Measurements from ENCODE around the gene DOC2A. TPM values are rescaled to one million over a fixed set of nuclear protein-coding genes. Genes with fewer than 3 reads are reported as not detected.
"Not testable (repeated sequence)": the region's sequence is repeated elsewhere in the genome, so short reads cannot be mapped to it uniquely, and the experiment has no call there.

Gene DOC2A
- 20.6 TPM for polyA plus RNA-seq (2012; ENCODE audit: insufficient read depth, insufficient read length)

GRCh38 chr16:30010844-30011713 is at the start of gene DOC2A:
Gene DOC2A (minus strand): TSS chr16:30011027. CDS start chr16:30010222, 805 bp downstream.
- peak within 1 kb of the TSS; percentile 59 for H3K4me3 ChIP-seq (ENCODE audit: low read length)
- DNase-seq (ENCODE audit: low read depth, low spot score), result peak; percentile 28

- no peak for DNase-seq (ENCODE audit: low read depth, low spot score)
- no peak overlapping the region for H3K4me3 ChIP-seq (ENCODE audit: low read length)
Observed at GRCh38 chr16:30060346-30060745, 49.5 kb upstream of the DOC2A start.

- DNase-seq (ENCODE audit: low read depth, low spot score), result no peak
- H3K4me3 ChIP-seq (ENCODE audit: low read length), result no peak overlapping the region
Observed at GRCh38 chr16:30054959-30055553, 44.2 kb upstream of the DOC2A start.

GRCh38 chr16:30054451-30054850 is 43.6 kb upstream of the DOC2A start:
- no peak overlapping the region for H3K4me3 ChIP-seq (ENCODE audit: low read length)
- no peak for DNase-seq (ENCODE audit: low read depth, low spot score)

GRCh38 chr16:30053376-30054015 is 42.7 kb upstream of the DOC2A start:
- peak overlapping the region; percentile 84 for H3K4me3 ChIP-seq (ENCODE audit: low read length)
- DNase-seq (ENCODE audit: low read depth, low spot score), result no peak

GRCh38 chr16:30052671-30053372 is 42.0 kb upstream of the DOC2A start:
- H3K4me3 ChIP-seq (ENCODE audit: low read length), result peak overlapping the region; percentile 84
- peak; percentile 89 for DNase-seq (ENCODE audit: low read depth, low spot score)

- H3K4me3 ChIP-seq (ENCODE audit: low read length), result peak overlapping the region; percentile 84
- DNase-seq (ENCODE audit: low read depth, low spot score), result no peak
Observed at GRCh38 chr16:30051518-30051917, 40.7 kb upstream of the DOC2A start.

- DNase-seq (ENCODE audit: low read depth, low spot score), result no peak
- no peak overlapping the region for H3K4me3 ChIP-seq (ENCODE audit: low read length)
Observed at GRCh38 chr16:30049871-30050270, 39.0 kb upstream of the DOC2A start.

- no peak overlapping the region for H3K4me3 ChIP-seq (ENCODE audit: low read length)
- no peak for DNase-seq (ENCODE audit: low read depth, low spot score)
Observed at GRCh38 chr16:30046588-30046987, 35.8 kb upstream of the DOC2A start.

GRCh38 chr16:30046178-30046577 is 35.4 kb upstream of the DOC2A start:
- H3K4me3 ChIP-seq (ENCODE audit: low read length), result no peak overlapping the region
- no peak for DNase-seq (ENCODE audit: low read depth, low spot score)

- no peak for DNase-seq (ENCODE audit: low read depth, low spot score)
- no peak overlapping the region for H3K4me3 ChIP-seq (ENCODE audit: low read length)
Observed at GRCh38 chr16:30041841-30042240, 31.0 kb upstream of the DOC2A start.

- not testable (repeated sequence) for DNase-seq (ENCODE audit: low read depth, low spot score); H3K4me3 ChIP-seq (ENCODE audit: low read length)
Observed at GRCh38 chr16:30040690-30041089, 29.9 kb upstream of the DOC2A start.

GRCh38 chr16:30040221-30040620 is 29.4 kb upstream of the DOC2A start:
- no peak overlapping the region for H3K4me3 ChIP-seq (ENCODE audit: low read length)
- DNase-seq (ENCODE audit: low read depth, low spot score), result no peak

GRCh38 chr16:30033270-30033669 is 22.4 kb upstream of the DOC2A start:
- H3K4me3 ChIP-seq (ENCODE audit: low read length), result no peak overlapping the region
- DNase-seq (ENCODE audit: low read depth, low spot score), result no peak

- H3K4me3 ChIP-seq (ENCODE audit: low read length), result no peak overlapping the region
- peak; percentile 80 for DNase-seq (ENCODE audit: low read depth, low spot score)
Observed at GRCh38 chr16:30032083-30032819, 21.4 kb upstream of the DOC2A start.

- DNase-seq (ENCODE audit: low read depth, low spot score), result no peak
- H3K4me3 ChIP-seq (ENCODE audit: low read length), result no peak overlapping the region
Observed at GRCh38 chr16:30031477-30031918, 20.7 kb upstream of the DOC2A start.

- no peak within 1 kb of the TSS for H3K4me3 ChIP-seq (ENCODE audit: low read length)
- no peak for DNase-seq (ENCODE audit: low read depth, low spot score)
Observed at GRCh38 chr16:30030841-30031413, 20.1 kb upstream of the DOC2A start, which contains the start of gene TLCD3B. Gene TLCD3B (minus strand): TSS chr16:30031271. CDS start chr16:30030527, 744 bp downstream.

- DNase-seq (ENCODE audit: low read depth, low spot score), result no peak
- no peak overlapping the region for H3K4me3 ChIP-seq (ENCODE audit: low read length)
Observed at GRCh38 chr16:30030011-30030685, 19.3 kb upstream of the DOC2A start.

Measured in Jurkat, Clone E6-1 (cell line).